Stomach (tissue), 4 donors: ENCODE data around the gene RDH12.

ENCODE experiments used
- CTCF ChIP-seq, 7 experiments: fragments of 450-650 bp in 4 of 7; fragments of 200-600 bp in 3 of 7; sonication (generic) in 3 of 7; IDR thresholded peaks; one replicate each; pipeline ENCODE4 v1.5.1; 2016 to 2019; ENCODE audit warnings: antibody characterized with exemption in 7 of 7, control low read depth in 2 of 7, mild to moderate bottlenecking in 1 of 7
- POLR2A ChIP-seq, 4 donors: fragments of 450-650 bp; IDR thresholded peaks; one replicate each; pipeline ENCODE4 v1.6.1; 2016; ENCODE audit warnings: antibody characterized with exemption in 4 of 4, control low read depth in 2 of 4, mild to moderate bottlenecking in 1 of 4, moderate library complexity in 1 of 4

- TF ChIP-seq CTCF (IDR thresholded peaks at IDR 0.05): no peak
- no peak for TF ChIP-seq POLR2A (IDR thresholded peaks at IDR 0.05)
Observed at GRCh38 chr14:67765192-67765834, 63.6 kb downstream of the RDH12 start.
